ENCODE data around the gene ACVR1B.

The ACVR1B gene

GRCh38 chr12:51944608-51945233 lies 6.8 kb upstream of the ACVR1B start:
- DNase-seq = no peak

GRCh38 chr12:51947246-51947996 lies 4.1 kb upstream of the ACVR1B start:
- DNase-seq = no peak

DNA sequence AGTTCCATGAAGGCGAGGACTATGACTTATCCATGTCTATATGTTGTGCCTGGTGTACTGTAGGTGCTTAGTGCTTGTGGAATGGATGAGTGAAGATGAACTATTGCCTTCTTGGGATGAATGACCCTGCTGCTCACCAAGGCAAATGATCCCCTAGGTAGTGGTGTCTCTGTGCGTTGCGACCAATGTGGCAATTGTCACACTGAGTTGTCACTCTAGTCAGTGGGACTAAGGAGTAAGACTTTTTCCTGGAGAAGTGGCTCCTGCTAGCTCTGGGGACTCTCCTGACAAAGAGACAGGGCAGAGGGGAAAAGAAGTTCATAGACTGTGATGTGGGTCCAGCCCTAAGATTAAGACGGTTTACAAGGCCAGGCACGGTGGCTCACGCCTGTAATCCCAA lies 3.4 kb upstream of the ACVR1B start:
- no peak for DNase-seq

DNA sequence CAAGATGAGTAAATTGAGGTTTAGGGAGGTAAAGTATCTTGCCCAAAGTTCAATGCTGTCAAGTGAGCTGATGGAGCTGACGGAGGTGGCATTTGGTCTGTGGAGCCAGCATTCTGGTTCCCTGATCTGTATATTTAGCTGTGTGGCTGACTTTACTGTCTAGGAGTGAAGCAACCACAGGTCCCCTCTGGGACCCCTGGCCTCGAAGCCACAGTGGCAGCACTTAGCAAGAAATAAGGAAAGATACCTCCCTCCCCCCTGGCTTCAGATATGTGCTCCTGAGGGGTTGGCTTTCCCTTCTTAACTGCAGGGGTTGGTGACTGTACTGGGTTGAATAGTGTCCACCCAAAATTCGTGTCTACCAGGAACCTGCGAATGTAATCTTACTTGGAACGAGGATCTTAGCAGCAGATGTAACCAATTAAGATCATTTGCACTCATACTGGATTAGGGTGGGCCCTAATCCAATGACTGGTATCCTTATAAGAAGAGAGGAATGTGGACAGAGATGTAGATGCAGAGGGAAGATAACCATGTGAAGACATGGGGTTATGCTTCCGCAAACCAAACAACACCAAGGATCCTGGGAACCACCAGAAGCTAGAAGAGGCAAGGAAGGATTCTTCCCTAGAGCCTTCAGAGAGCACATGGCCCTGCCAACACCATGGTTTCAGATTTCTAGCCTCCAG lies 2.0 kb upstream of the ACVR1B start:
- no peak for DNase-seq

- DNase-seq = no peak
Observed at GRCh38 chr12:51950682-51951198, 759 bp upstream of the ACVR1B start.

GRCh38 chr12:51951843-51952722 lies 584 bp downstream of the ACVR1B start:
- DNase-seq = peak; percentile 67

DNA sequence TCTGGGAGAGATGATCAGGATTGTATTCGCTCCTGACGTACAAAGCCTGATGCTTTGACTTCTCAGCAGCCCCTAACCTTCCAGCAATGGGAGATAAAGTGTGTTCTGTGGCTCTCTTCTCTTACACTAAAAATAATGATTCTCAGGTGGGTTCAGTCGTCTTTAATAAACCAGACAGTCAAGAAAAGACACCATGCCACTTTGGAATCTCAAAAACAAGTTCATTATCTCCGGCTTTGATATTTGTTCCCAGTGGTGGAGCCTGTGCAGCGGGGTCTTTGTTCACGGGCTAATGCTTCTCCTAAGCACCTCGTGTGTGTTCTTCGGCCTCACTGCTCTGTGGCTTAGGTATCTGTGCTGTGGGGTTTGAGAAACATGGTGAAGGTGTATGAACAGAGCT lies 1.6 kb downstream of the ACVR1B start:
- DNase-seq = no peak

DNA sequence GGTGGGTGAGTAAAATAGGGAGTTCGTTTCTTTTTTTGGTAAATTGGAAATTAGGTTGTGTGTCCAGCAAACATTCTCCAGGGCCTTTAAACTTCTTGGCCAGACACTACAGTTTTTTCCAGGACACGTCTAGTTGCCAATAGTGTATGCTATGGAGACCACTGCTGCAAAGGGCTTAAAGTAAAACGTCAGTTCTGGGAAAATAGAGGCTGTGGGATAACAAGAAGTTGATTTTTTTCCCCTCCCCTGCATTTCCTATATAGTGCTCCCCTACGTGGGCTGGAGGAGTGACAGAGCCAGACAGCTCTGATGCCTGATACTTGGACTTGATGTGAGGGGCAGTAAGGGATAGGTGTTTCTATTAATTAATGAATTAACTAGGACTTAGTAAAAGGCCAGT lies 2.4 kb downstream of the ACVR1B start:
- DNase-seq = no peak

GRCh38 chr12:51954561-51955361 lies 3.3 kb downstream of the ACVR1B start:
- DNase-seq = no peak

DNA sequence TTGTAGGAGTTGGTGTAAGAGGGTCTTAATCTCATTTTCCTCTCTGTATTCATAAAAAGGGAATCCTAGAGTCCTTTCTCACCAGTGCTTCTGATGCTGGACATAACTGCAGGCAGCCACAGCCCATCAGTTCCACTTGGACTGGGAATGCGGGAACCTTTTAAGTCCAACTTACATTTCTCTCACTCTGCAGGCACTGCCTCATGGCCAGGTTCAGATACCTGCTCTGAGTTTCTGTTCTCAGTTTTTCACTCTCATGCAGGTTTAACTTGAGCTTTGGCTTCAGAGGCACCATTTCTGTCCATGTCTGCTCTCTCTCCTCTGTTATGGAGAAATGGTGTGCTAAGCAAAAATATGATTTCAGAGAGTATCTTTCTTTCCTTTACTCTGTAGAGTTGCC lies 4.2 kb downstream of the ACVR1B start:
- no peak for DNase-seq

DNA sequence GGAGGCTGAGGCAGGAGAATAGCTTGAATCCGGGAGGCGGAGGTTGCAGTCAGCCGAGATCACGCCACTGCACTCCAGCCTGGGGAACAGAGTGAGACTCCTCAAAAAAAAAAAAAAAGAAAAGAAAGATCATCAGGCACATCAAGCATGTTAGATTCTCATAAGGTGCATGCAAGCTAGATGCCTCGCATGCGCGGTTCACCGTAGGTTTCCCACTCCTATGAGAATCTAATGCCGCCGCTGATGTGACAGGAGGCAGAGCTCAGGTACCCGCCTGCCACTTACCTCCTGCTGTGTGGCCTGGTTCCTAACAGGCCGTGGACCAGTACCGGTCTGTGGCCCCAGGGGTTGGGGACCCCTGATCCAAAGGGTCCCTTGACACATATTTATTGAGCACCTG lies 7.0 kb downstream of the ACVR1B start:
- no peak for DNase-seq

- DNase-seq = no peak
Observed at GRCh38 chr12:51959211-51959610, 7.7 kb downstream of the ACVR1B start.

DNA sequence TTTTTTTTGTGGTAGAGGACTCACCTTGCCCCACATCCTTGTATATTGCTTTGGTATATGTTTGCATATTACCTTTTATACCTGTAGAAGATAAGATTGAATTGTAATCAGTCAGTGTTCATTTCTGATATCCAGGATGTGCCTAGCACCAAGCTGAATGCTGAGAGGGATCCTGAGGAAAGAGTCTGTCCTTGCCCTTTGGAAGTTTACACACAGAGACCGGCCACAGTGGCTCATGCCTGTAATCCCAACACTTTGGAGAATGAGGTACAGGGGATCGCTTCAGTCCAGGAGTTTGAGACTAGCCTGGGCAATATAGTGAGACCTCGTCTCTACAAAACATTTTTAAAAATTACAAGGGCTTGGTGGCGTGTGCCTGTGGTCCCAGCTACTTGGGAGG lies 8.4 kb downstream of the ACVR1B start:
- DNase-seq = no peak

GRCh38 chr12:51960488-51960887 lies 9.0 kb downstream of the ACVR1B start:
- no peak for DNase-seq

DNA sequence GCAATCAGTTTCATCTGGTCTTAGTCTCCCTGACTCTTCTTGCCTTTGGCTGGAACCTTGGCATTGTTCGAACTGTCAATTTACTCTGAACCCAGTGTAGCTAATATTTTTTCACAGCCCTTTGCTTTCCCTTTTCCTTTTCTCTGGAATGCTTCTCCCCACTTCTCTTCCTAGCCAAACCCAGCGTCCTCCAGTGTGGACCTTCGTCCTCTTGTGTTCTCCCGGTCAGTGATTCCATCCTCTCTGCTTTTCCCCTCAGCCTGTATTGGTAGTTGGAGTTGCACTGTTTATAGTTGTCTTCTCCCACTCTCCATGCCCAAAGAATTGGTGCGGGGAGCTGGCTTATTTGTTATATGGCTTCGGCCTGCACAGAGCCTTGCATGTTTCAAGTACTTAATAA lies 9.4 kb downstream of the ACVR1B start:
- no peak for DNase-seq

DNA sequence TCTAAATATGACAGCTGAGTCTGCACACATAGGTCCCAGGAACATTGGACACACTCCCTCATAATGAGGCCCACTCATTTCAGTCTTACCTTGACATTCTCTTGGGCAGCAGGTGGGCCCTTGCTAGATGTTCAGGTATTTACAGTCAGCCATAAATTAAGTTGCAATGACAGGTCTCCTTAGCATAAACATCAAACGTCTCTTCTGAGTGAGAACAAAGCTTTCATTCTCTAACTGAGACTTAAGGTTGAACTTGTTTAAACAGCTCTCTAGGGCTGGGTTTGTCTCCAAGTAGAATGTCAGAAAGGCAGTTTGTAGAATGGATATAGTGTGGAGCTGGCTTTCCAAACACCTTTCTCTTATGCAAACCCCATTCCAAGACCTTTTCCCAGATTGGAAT lies 10.3 kb downstream of the ACVR1B start:
- no peak for DNase-seq

DNA sequence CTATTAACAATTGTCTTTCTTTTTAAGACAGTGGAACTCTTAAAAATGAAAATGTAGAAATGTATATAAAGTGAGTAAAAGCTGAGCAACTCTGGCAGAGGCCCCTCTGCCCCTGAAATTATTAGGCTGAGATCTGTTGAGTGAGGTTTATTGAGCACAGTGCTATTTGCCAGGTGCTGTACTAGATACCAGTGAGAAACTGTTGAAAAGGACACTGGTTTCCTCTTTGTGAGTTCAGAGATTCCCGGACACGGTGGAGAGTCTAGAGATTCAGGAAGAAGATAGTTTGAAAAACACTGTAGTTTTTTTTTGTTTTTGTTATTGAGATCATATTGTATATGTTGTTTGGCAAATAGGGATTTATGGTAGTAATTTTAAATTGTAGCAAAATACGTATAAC lies 11.2 kb downstream of the ACVR1B start:
- DNase-seq = no peak

- no peak for DNase-seq
Observed at GRCh38 chr12:51963477-51963876, 12.0 kb downstream of the ACVR1B start.

- DNase-seq = no peak
Observed at GRCh38 chr12:51969643-51970042, 18.1 kb downstream of the ACVR1B start.

DNA sequence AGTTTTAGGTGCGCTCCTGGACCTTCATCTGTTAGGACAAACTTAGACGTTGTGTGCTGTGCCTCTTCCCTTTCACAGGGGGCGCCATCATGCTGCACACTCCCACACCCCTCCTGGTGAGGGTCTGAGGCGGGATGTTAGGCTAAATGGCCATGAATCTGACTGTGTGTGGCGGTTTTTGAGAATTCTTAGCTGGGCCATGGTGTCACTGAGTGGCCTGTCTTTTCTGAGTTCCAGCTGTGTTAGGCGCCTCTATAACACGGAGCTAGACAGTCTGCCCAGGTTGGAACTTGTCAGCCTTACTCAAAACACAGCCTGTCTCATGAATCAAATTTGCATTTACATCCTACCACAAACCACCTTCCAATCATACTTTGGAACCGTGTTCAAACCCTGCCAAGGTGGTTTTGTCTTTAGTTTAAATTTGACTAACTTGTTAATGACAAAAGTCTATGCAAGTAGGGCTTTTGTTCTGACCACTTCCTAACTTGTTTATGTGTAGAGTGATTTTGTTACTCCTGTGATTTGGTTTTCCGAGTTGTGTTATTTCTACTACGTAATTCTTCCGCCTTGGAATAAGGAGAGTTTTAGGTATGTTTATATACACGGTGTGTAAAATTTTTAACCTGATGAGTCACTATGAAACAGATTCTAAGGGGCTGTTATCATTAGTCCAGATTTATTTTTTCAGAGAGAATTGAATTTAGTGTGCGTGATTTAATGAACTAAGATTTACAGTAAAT lies 19.6 kb downstream of the ACVR1B start:
- DNase-seq = no peak

- no peak for DNase-seq
Observed at GRCh38 chr12:51971679-51972421, 20.4 kb downstream of the ACVR1B start.

Measured in NCI-H2171 (cell line).